Activated effector memory CD4-positive, alpha-beta T cell treated with anti-CD3 and anti-CD28 coated beads, Interleukin-2, amount 50 U/mL, for 16 hours (primary cell): ENCODE data around the gene KRT6A.

Experiments used
- DNase-seq: peaks from one replicate; pipeline ENCODE4 v3.0.0-alpha.2; 2020

Gene KRT6A

GRCh38 chr12:52524241-52524897 is 31.3 kb upstream of the KRT6A start:
- peak; percentile 25 for DNase-seq

- DNase-seq: peak; percentile 34
Observed at GRCh38 chr12:52523824-52524223, 30.8 kb upstream of the KRT6A start.

- peak; percentile 24 for DNase-seq
Observed at GRCh38 chr12:52522346-52523011, 29.4 kb upstream of the KRT6A start.

GRCh38 chr12:52521568-52522266 is 28.7 kb upstream of the KRT6A start:
- DNase-seq: no peak

- DNase-seq: no peak
Observed at GRCh38 chr12:52521175-52521567, 28.1 kb upstream of the KRT6A start.

- no peak for DNase-seq
Observed at GRCh38 chr12:52519826-52520662, 27.0 kb upstream of the KRT6A start, which contains the start of gene KRT5. Gene KRT5, minus strand, starts transcription at chr12:52520394. Its CDS starts 98 bp downstream, at chr12:52520296.

GRCh38 chr12:52519387-52519703 is 26.3 kb upstream of the KRT6A start:
- no peak for DNase-seq

- no peak for DNase-seq
Observed at GRCh38 chr12:52518574-52519386, 25.7 kb upstream of the KRT6A start.

GRCh38 chr12:52517888-52518287 is 24.8 kb upstream of the KRT6A start:
- no peak for DNase-seq

GRCh38 chr12:52517005-52517835 is 24.2 kb upstream of the KRT6A start:
- DNase-seq: no peak

GRCh38 chr12:52515927-52516831 is 23.1 kb upstream of the KRT6A start:
- no peak for DNase-seq

GRCh38 chr12:52515319-52515646 is 22.2 kb upstream of the KRT6A start:
- no peak for DNase-seq

GRCh38 chr12:52514471-52515318 is 21.6 kb upstream of the KRT6A start:
- no peak for DNase-seq

GRCh38 chr12:52513736-52514135 is 20.7 kb upstream of the KRT6A start:
- DNase-seq: no peak

- no peak for DNase-seq
Observed at GRCh38 chr12:52508211-52508610, 15.2 kb upstream of the KRT6A start.

GRCh38 chr12:52506858-52507715 is 14.0 kb upstream of the KRT6A start:
- DNase-seq: no peak

GRCh38 chr12:52502877-52503276 is 9.8 kb upstream of the KRT6A start:
- DNase-seq: no peak

- no peak for DNase-seq
Observed at GRCh38 chr12:52501490-52501889, 8.4 kb upstream of the KRT6A start.
